SU-DHL-6 (cell line): Measurements from ENCODE around the gene PITPNC1.

Experiments
- H2AFZ ChIP-seq: fragments of 200-600 bp; sonication (generic); 2 replicates; pipeline ENCODE4 v1.6.1; 2014; ENCODE audit warnings: low read depth, mild to moderate bottlenecking, moderate library complexity, mixed read lengths, antibody characterized with exemption, low read length; ENCODE audit not compliant: severe bottlenecking
- H3F3A ChIP-seq: fragments of 200-600 bp; shearing (Covaris generic); 2 replicates; pipeline ENCODE4 v1.6.0; 2016; ENCODE audit warnings: antibody characterized with exemption, mild to moderate bottlenecking; ENCODE audit not compliant: insufficient read depth
- H3K27ac ChIP-seq: fragments of 200-600 bp; sonication (generic); 2 replicates; pipeline ENCODE4 v1.5.1; 2016; ENCODE audit warnings: low read depth, mild to moderate bottlenecking, low read length, moderate library complexity, mixed read lengths
- H3K27me3 ChIP-seq: fragments of 200-600 bp; sonication (generic), shearing (Covaris generic); 2 replicates; pipeline ENCODE4 v1.6.0; 2014; ENCODE audit warnings: mild to moderate bottlenecking, low read length
- H3K36me3 ChIP-seq: fragments of 200-600 bp; sonication (generic); 2 replicates; pipeline ENCODE4 v1.6.1; 2014; ENCODE audit warnings: mild to moderate bottlenecking, low read length, mixed read lengths
- H3K4me2 ChIP-seq: fragments of 300-600, 200-600 bp; shearing (Covaris generic), sonication (generic); 2 replicates; pipeline ENCODE4 v1.6.0; 2014; ENCODE audit warnings: low read length, low read depth, mild to moderate bottlenecking; ENCODE audit not compliant: poor library complexity, severe bottlenecking
- H3K4me3 ChIP-seq: fragments of 200-600 bp; sonication (generic); 2 replicates; pipeline ENCODE4 v1.5.1; 2014; ENCODE audit warnings: antibody characterized with exemption, low read length, mild to moderate bottlenecking, mixed read lengths; ENCODE audit not compliant: insufficient read depth, poor library complexity, severe bottlenecking
- H3K79me2 ChIP-seq: fragments of 200-600 bp; sonication (generic); 2 replicates; pipeline ENCODE4 v1.6.1; 2014; ENCODE audit warnings: mild to moderate bottlenecking, low read length, moderate library complexity; ENCODE audit not compliant: insufficient read depth
- H3K9ac ChIP-seq: fragments of 200-600 bp; sonication (generic); 2 replicates; pipeline ENCODE4 v1.7.0; 2014; ENCODE audit warnings: mild to moderate bottlenecking, low read length
- H3K9me2 ChIP-seq: fragments of 200-600 bp; sonication (generic); replicated peaks from 2 replicates; pipeline ENCODE4 v1.6.1; 2014; ENCODE audit warnings: low read length; ENCODE audit not compliant: insufficient read depth
- H3K9me3 ChIP-seq: fragments of 200-600 bp; sonication (generic); 2 replicates; pipeline ENCODE4 v1.6.1; 2014; ENCODE audit warnings: low read length, mixed read lengths; ENCODE audit not compliant: insufficient read depth
- H4K20me1 ChIP-seq: fragments of 200-600 bp; sonication (generic); 2 replicates; pipeline ENCODE4 v1.6.1; 2014; ENCODE audit warnings: low read depth, mild to moderate bottlenecking, antibody characterized with exemption, low read length, moderate library complexity, mixed read lengths
- EZH2phosphoT487 ChIP-seq: fragments of 200-600 bp; sonication (generic), shearing (Covaris generic); conservative IDR thresholded peaks from 2 replicates; pipeline ENCODE4 v1.6.1; 2018; ENCODE audit warnings: mild to moderate bottlenecking, antibody characterized with exemption, low read length, moderate library complexity, mixed read lengths
- TF ChIP-seq, protein P1 (sequence below): fragments of 200-600 bp; sonication (generic); IDR thresholded peaks from one replicate; pipeline ENCODE4 v1.5.1; 2017; ENCODE audit warnings: antibody characterized with exemption, mild to moderate bottlenecking, low read length, moderate library complexity; ENCODE audit not compliant: insufficient read depth, poor library complexity, severe bottlenecking

PITPNC1 gene

DNA sequence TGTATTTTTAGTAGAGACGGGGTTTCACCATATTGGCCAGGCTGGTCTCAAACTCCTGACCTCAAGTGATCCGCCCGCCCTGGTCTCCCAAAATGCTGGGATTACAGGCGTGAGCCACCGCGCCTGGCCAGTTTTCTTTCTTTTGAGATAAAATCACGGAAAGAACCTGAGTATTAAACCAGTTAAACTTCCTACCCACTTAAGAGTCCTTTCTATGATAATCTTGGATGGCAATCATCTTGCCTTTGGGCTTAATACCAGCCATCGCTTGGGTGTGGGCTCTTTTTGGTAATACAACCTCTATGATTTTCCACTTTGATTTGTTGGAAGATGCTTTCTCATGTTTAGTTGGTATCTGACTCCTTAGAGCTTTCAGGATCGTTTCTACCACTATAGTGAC, 24.0 kb downstream of the PITPNC1 start:
- no peaks in the 10 kb centered on the region for H3K27me3 ChIP-seq
- H3K27ac ChIP-seq, result no peak overlapping the region
- H3F3A ChIP-seq, result no peaks in the 10 kb centered on the region
- H3K9me3 ChIP-seq, result no peaks in the 10 kb centered on the region
- H2AFZ ChIP-seq, result no peak overlapping the region
- no peak overlapping the region for H3K4me3 ChIP-seq
- H3K9me2 ChIP-seq, result no peaks in the 10 kb centered on the region
- no peaks in the 10 kb centered on the region for H4K20me1 ChIP-seq
- H3K36me3 ChIP-seq, result no peaks in the 10 kb centered on the region
- no peak for TF ChIP-seq EZH2phosphoT487
- TF ChIP-seq, protein P1, sequence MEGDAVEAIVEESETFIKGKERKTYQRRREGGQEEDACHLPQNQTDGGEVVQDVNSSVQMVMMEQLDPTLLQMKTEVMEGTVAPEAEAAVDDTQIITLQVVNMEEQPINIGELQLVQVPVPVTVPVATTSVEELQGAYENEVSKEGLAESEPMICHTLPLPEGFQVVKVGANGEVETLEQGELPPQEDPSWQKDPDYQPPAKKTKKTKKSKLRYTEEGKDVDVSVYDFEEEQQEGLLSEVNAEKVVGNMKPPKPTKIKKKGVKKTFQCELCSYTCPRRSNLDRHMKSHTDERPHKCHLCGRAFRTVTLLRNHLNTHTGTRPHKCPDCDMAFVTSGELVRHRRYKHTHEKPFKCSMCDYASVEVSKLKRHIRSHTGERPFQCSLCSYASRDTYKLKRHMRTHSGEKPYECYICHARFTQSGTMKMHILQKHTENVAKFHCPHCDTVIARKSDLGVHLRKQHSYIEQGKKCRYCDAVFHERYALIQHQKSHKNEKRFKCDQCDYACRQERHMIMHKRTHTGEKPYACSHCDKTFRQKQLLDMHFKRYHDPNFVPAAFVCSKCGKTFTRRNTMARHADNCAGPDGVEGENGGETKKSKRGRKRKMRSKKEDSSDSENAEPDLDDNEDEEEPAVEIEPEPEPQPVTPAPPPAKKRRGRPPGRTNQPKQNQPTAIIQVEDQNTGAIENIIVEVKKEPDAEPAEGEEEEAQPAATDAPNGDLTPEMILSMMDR, result no peak
- no peak overlapping the region for H3K4me2 ChIP-seq
- no peak overlapping the region for H3K9ac ChIP-seq
- no peaks in the 10 kb centered on the region for H3K79me2 ChIP-seq

GRCh38 chr17:67401598-67402504, 24.8 kb downstream of the PITPNC1 start:
- H3K9me2 ChIP-seq, result no peaks in the 10 kb centered on the region
- H3F3A ChIP-seq, result no peaks in the 10 kb centered on the region
- H3K27ac ChIP-seq, result no peak overlapping the region
- no peak overlapping the region for H3K4me2 ChIP-seq
- no peaks in the 10 kb centered on the region for H3K79me2 ChIP-seq
- no peak overlapping the region for H3K4me3 ChIP-seq
- no peaks in the 10 kb centered on the region for H3K36me3 ChIP-seq
- no peak overlapping the region for H2AFZ ChIP-seq
- no peaks in the 10 kb centered on the region for H3K27me3 ChIP-seq
- H4K20me1 ChIP-seq, result no peaks in the 10 kb centered on the region
- H3K9me3 ChIP-seq, result no peaks in the 10 kb centered on the region
- no peak for TF ChIP-seq EZH2phosphoT487
- TF ChIP-seq, protein P1, result no peak
- H3K9ac ChIP-seq, result no peak overlapping the region

GRCh38 chr17:67403065-67403464, 26.0 kb downstream of the PITPNC1 start:
- H3K9me2 ChIP-seq, result no peaks in the 10 kb centered on the region
- no peaks in the 10 kb centered on the region for H3K36me3 ChIP-seq
- no peaks in the 10 kb centered on the region for H3K79me2 ChIP-seq
- no peak overlapping the region for H2AFZ ChIP-seq
- no peaks in the 10 kb centered on the region for H3F3A ChIP-seq
- no peak overlapping the region for H3K27ac ChIP-seq
- no peaks in the 10 kb centered on the region for H4K20me1 ChIP-seq
- H3K9ac ChIP-seq, result no peak overlapping the region
- no peak overlapping the region for H3K4me3 ChIP-seq
- no peak overlapping the region for H3K4me2 ChIP-seq
- TF ChIP-seq, protein P1, result no peak
- TF ChIP-seq EZH2phosphoT487, result no peak
- no peaks in the 10 kb centered on the region for H3K27me3 ChIP-seq
- H3K9me3 ChIP-seq, result no peaks in the 10 kb centered on the region
